Calu3 (cell line): Measurements from ENCODE around the gene CACHD1. TPM values are rescaled to one million over a fixed set of nuclear protein-coding genes. Genes with fewer than 3 reads are reported as not detected.
"Not testable (repeated sequence)": the region's sequence is repeated elsewhere in the genome, so short reads cannot be mapped to it uniquely, and the experiment has no call there.

Experiments used
- BruUV-seq: library from RNA; stranded (reverse); fragments of 400-500 nt; replicated peaks from 2 replicates; lab custom pipeline; 2021; lab: Mats Ljungman, UMichigan
- CTCF ChIA-PET: fragments of 300-600 bp; sonication (Branson Sonifier 250); formaldehyde crosslinking; loops from one replicate; lab custom pipeline; 2022; ENCODE audit warnings: antibody characterized with exemption; lab: Charles Lee
- DNase-seq: peaks from one replicate; pipeline ENCODE4 v3.0.0; 2022
- H3K27ac Mint-ChIP-seq: one replicate; pipeline ENCODE4 v1.8.0; 2022; ENCODE audit warnings: mixed read lengths; ENCODE audit not compliant: unreplicated experiment
- H3K27me3 Mint-ChIP-seq: one replicate; pipeline ENCODE4 v1.8.0; 2022; ENCODE audit warnings: mixed read lengths; ENCODE audit not compliant: unreplicated experiment
- H3K36me3 Mint-ChIP-seq: one replicate; pipeline ENCODE4 v1.8.0; 2022; ENCODE audit warnings: mild to moderate bottlenecking, moderate library complexity, mixed read lengths; ENCODE audit not compliant: insufficient read depth, unreplicated experiment
- H3K4me1 Mint-ChIP-seq: one replicate; pipeline ENCODE4 v1.8.0; 2022; ENCODE audit warnings: mild to moderate bottlenecking, low read depth, mixed read lengths; ENCODE audit not compliant: unreplicated experiment
- H3K4me3 Mint-ChIP-seq: one replicate; pipeline ENCODE4 v1.8.0; 2022; ENCODE audit warnings: mild to moderate bottlenecking, low read depth, moderate library complexity, mixed read lengths; ENCODE audit not compliant: unreplicated experiment
- H3K9me3 Mint-ChIP-seq: one replicate; pipeline ENCODE4 v1.8.0; 2022; ENCODE audit warnings: low read depth, mixed read lengths; ENCODE audit not compliant: unreplicated experiment
- CTCF ChIP-seq: fragments of 200-600 bp; IDR thresholded peaks from one replicate; pipeline ENCODE4 v1.8.0; 2022; ENCODE audit warnings: antibody characterized with exemption; ENCODE audit not compliant: unreplicated experiment
- intact Hi-C: fragments of 100-400 bp; cut with micrococcal nuclease; formaldehyde crosslinking; loops from one replicate; pipeline ENCODE4 v1.10.0; 2022; ENCODE audit not compliant: unreplicated experiment
- total RNA-seq: library from RNA; stranded (reverse); gene quantifications from 2 replicates; pipeline ENCODE4 v1.2.3, GENCODE V29; 2022

The CACHD1 gene
- total RNA-seq, 1 experiment from 2014 or later: 3.5 TPM

DNA sequence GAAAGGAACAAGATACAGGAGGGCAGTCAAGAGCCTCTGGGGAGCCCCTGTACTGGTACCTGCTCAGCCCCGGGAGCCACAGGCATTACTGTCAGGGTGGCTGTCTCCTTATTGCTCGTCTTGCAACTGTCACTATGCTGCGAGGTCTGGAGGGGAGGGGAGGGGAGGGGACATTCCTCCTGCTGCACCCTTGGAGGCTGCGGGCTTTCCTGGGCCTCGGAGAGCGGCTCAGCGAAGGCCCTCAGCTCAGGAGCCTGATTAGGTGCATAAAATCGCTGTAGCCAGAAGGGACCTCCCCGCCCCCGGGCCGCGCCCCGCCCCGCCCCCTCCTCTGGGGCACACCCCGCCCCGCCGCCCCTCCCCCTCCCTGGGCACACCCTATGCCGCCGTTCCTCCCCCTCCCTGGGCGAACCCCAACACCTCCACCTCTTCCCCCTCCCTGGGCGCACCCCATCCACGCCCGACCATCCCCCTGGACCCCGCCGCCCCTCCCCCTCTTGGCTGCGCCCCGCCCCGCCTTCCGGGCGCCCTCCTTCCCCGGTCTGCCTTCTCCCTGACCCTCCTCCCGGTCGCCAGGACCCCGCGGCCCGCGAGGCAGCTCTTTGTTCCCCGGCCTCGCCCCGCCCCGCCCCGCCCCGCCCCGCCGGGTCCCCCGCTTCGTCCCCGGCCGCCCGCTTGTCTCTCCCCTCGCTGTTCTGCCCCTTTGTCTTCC, 35.5 kb downstream of the CACHD1 start:
- TF ChIP-seq CTCF: no peak
- H3K4me1 Mint-ChIP-seq: peaks cover 22% of the 10 kb centered on the region
- intact Hi-C loops: loop anchor here (10.0 kb wide), 1 partner anchor 169 kb away; no protein-coding TSS in a partner anchor
- peak overlapping the region; percentile 84 for H3K4me3 Mint-ChIP-seq
- DNase-seq: peak; percentile 37
- CTCF ChIA-PET: no interaction called here
- H3K27ac Mint-ChIP-seq: peak overlapping the region; percentile 83
- no peaks in the 10 kb centered on the region for H3K9me3 Mint-ChIP-seq
- H3K27me3 Mint-ChIP-seq: peaks cover 12% of the 10 kb centered on the region
- no TSS peak for BruUV-seq
- H3K36me3 Mint-ChIP-seq: peaks cover 18% of the 10 kb centered on the region

- peak; percentile 62 for DNase-seq
- CTCF ChIA-PET: no interaction called here
- no TSS peak for BruUV-seq
- intact Hi-C loops: loop anchor here (10.0 kb wide), 1 partner anchor 169 kb away; no protein-coding TSS in a partner anchor
- Mint-ChIP-seq H3K4me3 (peak overlapping the region; percentile 84), H3K27me3 (peaks cover 12% of the 10 kb centered on the region), H3K9me3 (no peaks in the 10 kb centered on the region), H3K36me3 (peaks cover 18% of the 10 kb centered on the region), H3K27ac (peak overlapping the region; percentile 83), H3K4me1 (peaks cover 22% of the 10 kb centered on the region)
- TF ChIP-seq CTCF: no peak
Observed at GRCh38 chr1:64505944-64506655, 36.2 kb downstream of the CACHD1 start.

DNA sequence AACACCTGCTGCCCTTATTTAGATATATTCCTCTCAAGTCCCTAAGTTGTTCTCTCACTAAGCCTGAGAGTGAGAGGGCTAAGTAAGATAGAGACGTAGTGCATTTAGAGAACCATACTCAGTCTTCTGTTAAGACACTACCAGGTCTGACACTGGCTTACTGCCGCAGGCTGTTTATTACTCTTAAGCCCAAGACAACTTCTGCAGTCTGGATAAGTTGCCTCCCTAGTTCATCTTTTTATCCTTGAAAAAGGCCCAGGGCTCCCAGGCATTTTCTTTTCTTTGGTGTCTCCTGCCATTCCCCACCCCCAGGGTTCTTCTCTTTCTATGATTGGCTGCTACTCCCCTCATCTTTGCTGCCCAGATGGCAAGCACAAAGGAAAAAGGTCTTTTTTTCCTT, 38.7 kb downstream of the CACHD1 start:
- peaks cover 18% of the 10 kb centered on the region for H3K36me3 Mint-ChIP-seq
- no peak overlapping the region for H3K4me3 Mint-ChIP-seq
- no TSS peak for BruUV-seq
- intact Hi-C loops: loop anchor here (10.0 kb wide), 1 partner anchor 166 kb away; no protein-coding TSS in a partner anchor
- no peak for DNase-seq
- H3K27me3 Mint-ChIP-seq: peaks cover 12% of the 10 kb centered on the region
- CTCF ChIA-PET: no interaction called here
- peaks cover 22% of the 10 kb centered on the region for H3K4me1 Mint-ChIP-seq
- no peaks in the 10 kb centered on the region for H3K9me3 Mint-ChIP-seq
- H3K27ac Mint-ChIP-seq: no peak overlapping the region
- no peak for TF ChIP-seq CTCF

DNA sequence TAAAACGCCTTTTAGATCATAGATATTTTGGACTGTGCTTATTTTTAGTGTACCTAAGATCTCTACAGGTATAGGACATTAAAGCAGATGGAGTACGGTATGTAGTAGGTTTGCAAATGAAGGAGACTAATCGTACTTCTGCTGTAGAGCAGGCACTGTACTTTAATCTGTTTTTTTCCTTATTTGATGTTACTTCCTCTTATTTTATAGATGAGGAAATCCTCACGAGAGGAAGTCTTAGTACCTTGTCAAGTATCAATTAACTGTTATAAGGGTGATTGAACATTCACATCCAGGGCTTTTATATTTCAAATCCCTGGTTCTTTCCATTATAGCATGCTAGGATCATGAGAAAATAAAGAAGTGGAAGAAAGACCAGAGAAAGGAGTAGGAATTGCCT, 41.1 kb downstream of the CACHD1 start:
- intact Hi-C loops: no loop called here
- no peak for TF ChIP-seq CTCF
- DNase-seq: no peak
- no peak overlapping the region for H3K27ac Mint-ChIP-seq
- no peak overlapping the region for H3K4me3 Mint-ChIP-seq
- H3K9me3 Mint-ChIP-seq: no peaks in the 10 kb centered on the region
- BruUV-seq: no TSS peak
- H3K36me3 Mint-ChIP-seq: peaks cover 5% of the 10 kb centered on the region
- CTCF ChIA-PET: interaction anchor here (0.5 kb wide), 1 partner anchor 705 kb away, joined by 4 read pairs; no protein-coding TSS in a partner anchor
- peaks cover 12% of the 10 kb centered on the region for H3K27me3 Mint-ChIP-seq
- H3K4me1 Mint-ChIP-seq: peaks cover 16% of the 10 kb centered on the region

DNA sequence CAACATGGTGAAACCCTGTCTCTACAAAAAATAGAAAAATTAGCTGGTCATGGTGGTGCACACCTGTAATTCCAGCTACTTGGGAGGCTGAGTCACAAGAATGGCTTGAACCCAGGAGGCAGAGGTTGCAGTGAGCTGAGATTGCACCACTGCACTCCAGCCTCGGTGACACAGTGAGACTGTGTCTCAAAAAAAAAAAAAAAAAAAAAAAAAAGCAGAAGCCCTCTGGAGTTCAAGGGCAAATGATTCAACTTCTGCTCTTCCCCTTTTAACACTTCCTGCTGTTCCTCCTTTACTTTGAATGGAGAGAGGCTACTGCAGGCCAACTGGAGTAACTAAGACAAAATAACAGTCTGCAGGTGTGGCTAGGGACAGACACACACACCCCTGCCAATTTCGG, 42.3 kb downstream of the CACHD1 start:
- H3K27ac Mint-ChIP-seq, intact Hi-C loops, DNase-seq, H3K4me1 Mint-ChIP-seq, H3K9me3 Mint-ChIP-seq, H3K27me3 Mint-ChIP-seq, CTCF ChIA-PET, H3K4me3 Mint-ChIP-seq, H3K36me3 Mint-ChIP-seq, BruUV-seq: not testable (repeated sequence)
